MM.1S (cell line): ENCODE data around the gene GINS2.

Source experiments
- CTCF ChIP-seq: fragments of 300-600 bp; sonication (generic); IDR thresholded peaks from 2 replicates; pipeline ENCODE4 v1.5.1; 2016; ENCODE audit warnings: antibody characterized with exemption, low read length, mixed read lengths
- EZH2 ChIP-seq: fragments of 300-600 bp; sonication (generic); optimal IDR thresholded peaks from 2 replicates; pipeline ENCODE3; 2017; ENCODE audit warnings: low read depth, mild to moderate bottlenecking, antibody characterized with exemption, low read length, mixed read lengths
- EZH2phosphoT487 ChIP-seq: fragments of 300-600 bp; sonication (generic); IDR thresholded peaks from 2 replicates; pipeline ENCODE4 v1.6.1; 2018; ENCODE audit warnings: antibody characterized with exemption, low read length

DNA sequence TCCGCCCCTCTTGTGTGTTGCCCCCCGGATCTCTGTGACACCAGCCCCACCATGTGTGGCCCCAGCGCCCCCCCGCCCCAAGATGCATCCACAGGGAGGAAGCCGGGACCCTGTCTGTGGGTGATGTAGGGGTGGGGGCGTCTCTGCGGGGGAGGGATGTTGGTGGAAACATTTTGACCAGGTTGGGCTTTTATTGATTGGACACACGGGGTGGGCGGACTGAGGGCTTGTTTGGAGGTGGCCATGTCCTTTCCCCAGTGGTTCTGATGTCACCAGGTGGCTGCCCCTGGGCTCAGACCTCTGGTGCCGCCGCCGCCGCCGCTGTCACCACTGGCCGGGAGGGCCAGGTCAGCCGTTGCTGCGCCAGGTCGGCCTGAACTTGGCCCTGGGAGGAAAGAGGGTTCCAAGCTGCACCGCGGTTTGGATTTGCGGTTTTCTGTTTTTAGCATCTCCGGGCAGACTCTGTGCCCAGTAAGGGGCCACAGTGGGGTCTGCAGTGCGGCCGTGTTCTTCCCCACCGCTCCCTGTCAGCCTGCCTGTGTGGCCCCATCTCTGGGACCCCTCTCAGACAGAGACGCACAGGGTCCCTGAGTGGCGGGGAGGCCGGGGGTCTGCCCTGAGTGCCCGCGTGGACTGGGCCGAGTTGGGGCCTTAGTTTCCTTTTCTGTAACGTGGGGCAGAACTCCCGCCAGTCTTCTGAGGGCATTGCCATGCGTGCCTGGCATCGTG is 55.9 kb downstream of the GINS2 start:
- TF ChIP-seq CTCF (no peak), EZH2 (no peak), EZH2phosphoT487 (no peak)
